ENCODE results near the gene RNF44.

RNF44 gene

DNA sequence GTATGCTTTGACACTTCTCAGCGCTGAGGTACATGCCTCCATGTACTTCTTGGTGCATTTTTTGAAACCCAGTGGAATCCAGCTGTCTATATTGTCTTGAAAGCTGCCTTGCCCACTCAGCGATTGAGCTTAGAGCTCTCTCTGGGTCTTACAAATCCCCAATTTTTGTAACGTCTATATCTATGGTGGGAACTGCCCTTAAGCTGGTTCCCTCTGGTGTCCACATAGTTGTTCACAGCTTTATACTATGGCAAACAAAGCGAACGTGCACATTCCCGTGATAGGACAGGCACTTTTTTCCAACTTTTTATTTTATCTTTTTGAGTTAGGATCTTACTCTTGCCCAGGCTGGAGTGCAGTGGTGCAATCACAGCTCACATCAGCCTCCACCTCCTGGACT is 32.8 kb upstream of the RNF44 start:
- Mint-ChIP-seq H3K27me3 (ENCODE audit: low read depth, poor library complexity) (peaks cover 37% of the 10 kb centered on the region), H3K36me3 (ENCODE audit: low read depth) (no peaks in the 10 kb centered on the region), H3K9me3 (no peaks in the 10 kb centered on the region), H3K4me1 (peaks cover under 1% of the 10 kb centered on the region), H3K4me3 (no peak overlapping the region), H3K27ac (no peak overlapping the region)
- TF ChIP-seq CTCF (IDR thresholded peaks at IDR 0.05): no peak
- DNase-seq: no peak

- Mint-ChIP-seq H3K27me3 (ENCODE audit: low read depth, poor library complexity) (peaks cover 31% of the 10 kb centered on the region), H3K4me1 (no peaks in the 10 kb centered on the region), H3K4me3 (no peak overlapping the region), H3K27ac (no peak overlapping the region), H3K36me3 (ENCODE audit: low read depth) (no peaks in the 10 kb centered on the region), H3K9me3 (no peaks in the 10 kb centered on the region)
- TF ChIP-seq CTCF (IDR thresholded peaks at IDR 0.05): no peak
- DNase-seq: no peak
These were observed 31.5 kb upstream of the RNF44 start for GRCh38 chr5:176568657-176569056.

- DNase-seq: no peak
- no peaks in the 10 kb centered on the region for H3K36me3 Mint-ChIP-seq (ENCODE audit: low read depth)
- no peak overlapping the region for H3K4me3 Mint-ChIP-seq
- no peak for TF ChIP-seq CTCF (IDR thresholded peaks at IDR 0.05)
- H3K4me1 Mint-ChIP-seq: peaks cover 6% of the 10 kb centered on the region
- H3K9me3 Mint-ChIP-seq: no peaks in the 10 kb centered on the region
- H3K27ac Mint-ChIP-seq: no peak overlapping the region
- peaks cover 19% of the 10 kb centered on the region for H3K27me3 Mint-ChIP-seq (ENCODE audit: low read depth, poor library complexity)
These were observed 28.6 kb upstream of the RNF44 start for GRCh38 chr5:176565760-176566288.

DNA sequence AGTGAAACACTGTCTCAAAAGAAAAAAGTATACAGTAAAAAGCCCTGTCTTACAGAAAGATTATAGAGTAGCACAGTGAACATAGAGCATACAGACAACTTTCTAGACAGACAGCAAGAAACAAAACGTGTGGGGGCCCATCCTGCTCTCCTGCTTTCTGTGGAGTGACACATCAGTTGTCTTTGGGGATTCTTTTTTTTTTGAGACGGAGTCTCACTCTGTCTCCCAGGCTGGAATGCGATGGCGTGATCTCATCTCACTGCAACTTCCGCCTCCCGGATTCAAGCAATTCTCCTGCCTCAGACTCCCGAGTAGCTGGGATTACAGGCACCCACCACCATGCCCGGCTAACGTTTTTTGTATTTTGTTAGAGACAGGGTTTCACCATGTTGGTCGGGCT is 26.8 kb upstream of the RNF44 start:
- no peak for TF ChIP-seq CTCF (IDR thresholded peaks at IDR 0.05)
- Mint-ChIP-seq H3K27ac (no peak overlapping the region), H3K9me3 (peaks cover under 1% of the 10 kb centered on the region), H3K27me3 (ENCODE audit: low read depth, poor library complexity) (peaks cover 10% of the 10 kb centered on the region), H3K4me3 (no peak overlapping the region), H3K4me1 (peaks cover 6% of the 10 kb centered on the region), H3K36me3 (ENCODE audit: low read depth) (no peaks in the 10 kb centered on the region)
- DNase-seq: no peak

- peak overlapping the region; percentile 8 for H3K27ac Mint-ChIP-seq
- H3K9me3 Mint-ChIP-seq: peaks cover 4% of the 10 kb centered on the region
- H3K4me1 Mint-ChIP-seq: peaks cover 6% of the 10 kb centered on the region
- DNase-seq: no peak
- TF ChIP-seq CTCF (IDR thresholded peaks at IDR 0.05): no peak
- no peak overlapping the region for H3K4me3 Mint-ChIP-seq
- peaks cover 10% of the 10 kb centered on the region for H3K27me3 Mint-ChIP-seq (ENCODE audit: low read depth, poor library complexity)
- H3K36me3 Mint-ChIP-seq (ENCODE audit: low read depth): no peaks in the 10 kb centered on the region
These were observed 25.0 kb upstream of the RNF44 start for GRCh38 chr5:176562189-176562588.

DNA sequence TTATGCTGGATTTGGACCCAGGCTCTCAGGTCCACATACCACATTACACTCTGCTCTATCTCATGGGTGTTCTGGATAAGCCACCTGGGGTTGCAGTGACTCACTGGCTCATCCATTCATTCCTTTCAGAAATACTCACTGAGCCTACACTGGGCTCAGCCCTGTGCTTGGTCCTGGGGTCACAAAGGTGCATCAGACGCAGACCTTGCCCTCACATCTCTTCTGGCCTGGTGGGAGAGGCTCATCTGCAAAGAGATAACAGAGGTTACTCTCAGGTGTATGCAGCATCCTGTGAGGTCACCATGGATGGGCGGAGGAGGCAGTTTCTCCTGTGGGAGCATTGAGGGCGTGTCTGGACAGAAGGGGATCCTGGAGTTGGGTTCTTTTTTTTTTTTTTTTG is 24.1 kb upstream of the RNF44 start:
- no peaks in the 10 kb centered on the region for H3K36me3 Mint-ChIP-seq (ENCODE audit: low read depth)
- peaks cover 10% of the 10 kb centered on the region for H3K27me3 Mint-ChIP-seq (ENCODE audit: low read depth, poor library complexity)
- no peak overlapping the region for H3K27ac Mint-ChIP-seq
- DNase-seq: no peak
- H3K4me1 Mint-ChIP-seq: peaks cover 11% of the 10 kb centered on the region
- no peak overlapping the region for H3K4me3 Mint-ChIP-seq
- no peak for TF ChIP-seq CTCF (IDR thresholded peaks at IDR 0.05)
- peaks cover 4% of the 10 kb centered on the region for H3K9me3 Mint-ChIP-seq
